Jurkat, Clone E6-1 (cell line): Measurements from ENCODE around the gene FAM9C.
"Not testable (repeated sequence)": the region's sequence is repeated elsewhere in the genome, so short reads cannot be mapped to it uniquely, and the experiment has no call there.

Experiments
- DNase-seq: peaks from one replicate; pipeline ENCODE4 v3.0.0-alpha.2; 2011; ENCODE audit warnings: low read depth, low spot score
- H3K4me3 ChIP-seq: 2 replicates; pipeline ENCODE4 v1.5.1; 2011; ENCODE audit warnings: mild to moderate bottlenecking, low read length, control low read depth, moderate library complexity

The FAM9C gene

DNA sequence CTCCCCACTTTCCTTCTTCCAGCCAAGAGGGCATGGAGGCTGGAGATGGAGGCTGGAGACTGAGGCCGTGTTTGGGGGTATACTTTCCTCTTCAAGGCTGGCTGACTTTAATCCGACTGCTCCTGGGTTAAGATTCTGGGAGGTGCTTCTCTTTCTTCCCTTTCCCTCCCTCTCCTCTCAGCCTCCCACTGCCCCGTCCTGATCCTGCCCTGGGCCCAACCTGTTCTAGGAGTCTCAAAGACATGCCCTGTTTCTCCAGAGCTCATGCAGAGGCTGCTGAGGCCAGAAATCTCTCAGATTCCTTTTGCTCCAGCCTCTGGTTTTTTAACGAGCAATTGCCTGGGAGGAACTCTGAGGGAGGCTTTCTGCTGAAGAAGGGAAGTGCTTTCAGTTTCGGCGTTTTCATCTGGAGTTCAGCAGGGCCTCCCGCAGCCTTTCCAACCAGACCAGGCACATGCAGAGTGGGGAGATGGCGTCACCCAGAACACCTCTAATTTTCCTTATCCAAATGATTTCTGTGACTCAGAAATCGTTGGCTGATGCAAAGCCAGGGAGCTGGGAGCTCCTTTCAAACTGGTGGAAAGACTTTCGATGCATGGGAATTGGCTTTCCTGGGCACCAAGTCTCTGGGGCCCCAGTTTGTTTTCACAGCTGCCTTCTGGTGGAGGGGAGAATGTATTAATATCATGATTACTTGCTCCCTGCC is 34.5 kb upstream of the FAM9C start:
- H3K4me3 ChIP-seq, result no peak overlapping the region
- DNase-seq, result no peak

DNA sequence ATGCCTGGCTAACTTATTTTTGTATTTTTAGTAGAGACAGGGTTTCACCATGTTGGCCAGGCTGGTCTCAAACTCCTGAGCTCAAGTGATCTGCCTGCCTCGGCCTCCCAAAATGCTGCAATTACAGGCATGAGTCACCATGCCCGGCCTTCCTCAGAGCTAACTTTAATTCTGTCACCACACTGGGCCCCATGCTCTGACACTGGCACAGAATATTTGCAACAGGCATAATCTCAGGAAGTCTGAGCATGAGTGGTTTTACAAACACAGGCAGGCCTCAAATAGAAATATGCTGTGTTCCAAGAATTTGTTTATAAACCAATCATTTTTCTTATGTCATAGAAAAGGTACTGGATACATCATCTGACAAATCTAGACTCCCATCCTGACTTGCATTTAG is 32.7 kb upstream of the FAM9C start:
- DNase-seq, result no peak
- no peak overlapping the region for H3K4me3 ChIP-seq

DNA sequence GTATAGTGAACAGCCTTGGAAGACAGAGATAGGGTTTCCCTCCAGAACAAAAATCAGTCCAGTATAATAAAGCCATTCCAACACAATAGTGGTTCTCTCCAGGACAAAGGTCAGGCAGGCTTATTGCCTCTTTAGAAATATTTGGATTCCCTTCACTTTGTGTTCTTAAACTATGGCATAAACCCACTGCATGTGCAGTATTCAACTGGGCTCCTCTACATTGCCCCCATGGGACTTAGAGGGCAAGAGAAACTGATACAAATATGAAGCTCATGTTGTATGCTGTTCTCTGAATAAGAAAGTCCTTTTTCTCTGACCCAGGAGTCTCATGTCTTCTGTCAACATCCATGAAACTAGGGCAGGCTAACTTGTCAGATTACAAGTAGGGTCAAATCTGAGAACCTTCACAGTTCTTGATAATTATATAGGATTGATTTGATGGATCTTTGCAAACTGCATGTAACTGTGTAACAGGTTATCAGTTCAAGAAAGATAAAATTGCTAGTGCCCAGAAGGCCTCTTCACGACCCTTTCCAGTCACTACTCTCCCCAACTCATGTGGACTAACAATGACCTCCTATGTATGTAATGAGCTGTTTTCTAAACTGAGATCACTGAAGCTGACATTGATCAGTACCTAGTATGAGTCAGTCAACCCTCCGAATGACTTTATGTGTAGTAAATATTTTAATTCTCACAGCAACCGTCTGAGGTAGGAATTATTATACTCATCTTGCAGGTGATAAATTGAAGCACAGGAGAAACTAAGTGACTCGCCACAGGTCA is 31.9 kb upstream of the FAM9C start:
- H3K4me3 ChIP-seq, result no peak overlapping the region
- DNase-seq, result no peak

DNA sequence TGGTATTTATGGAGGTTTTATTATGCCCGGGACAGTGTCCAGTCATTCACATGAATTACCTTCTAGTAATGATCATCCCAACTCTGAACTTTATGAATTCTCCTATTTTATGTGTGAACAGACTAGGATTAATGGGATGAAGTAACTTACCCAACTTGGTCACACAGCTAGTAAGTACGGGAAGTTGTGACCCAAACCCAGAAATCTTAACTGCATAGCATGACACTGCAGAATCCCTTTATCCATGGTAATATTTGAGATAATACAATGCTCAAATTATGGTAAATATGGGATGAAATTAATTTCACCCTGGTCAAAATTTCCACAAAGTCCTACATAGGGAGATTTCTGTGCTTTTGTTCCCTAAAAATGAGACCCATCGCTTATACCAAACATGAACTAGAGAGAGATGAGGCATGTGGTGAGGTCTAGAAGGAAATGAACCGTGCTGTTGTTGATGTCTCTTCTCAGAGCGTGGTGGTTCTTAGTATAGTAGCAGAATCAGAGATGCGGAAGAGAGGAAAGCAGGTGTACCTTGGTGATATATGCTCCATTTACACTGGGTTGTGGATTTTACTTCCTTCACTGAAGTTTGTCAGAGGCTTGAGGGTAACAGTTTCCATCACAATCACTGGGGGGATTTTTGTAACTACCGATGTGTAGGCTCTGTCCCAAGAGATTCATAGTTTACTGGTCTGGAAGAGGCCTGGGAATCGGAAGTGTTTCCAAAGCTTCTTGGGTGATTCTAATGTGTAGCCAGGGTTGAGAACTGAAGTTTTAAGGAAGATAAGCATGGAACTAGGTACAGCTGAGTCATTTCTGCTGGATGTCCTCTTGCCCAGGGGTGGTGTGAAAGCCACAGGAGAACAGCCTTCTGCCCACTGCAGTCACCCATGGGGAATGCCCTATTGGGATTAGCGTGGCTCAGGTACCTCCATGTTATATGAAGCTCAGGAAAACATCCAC is 30.2 kb upstream of the FAM9C start:
- no peak overlapping the region for H3K4me3 ChIP-seq
- no peak for DNase-seq

DNA sequence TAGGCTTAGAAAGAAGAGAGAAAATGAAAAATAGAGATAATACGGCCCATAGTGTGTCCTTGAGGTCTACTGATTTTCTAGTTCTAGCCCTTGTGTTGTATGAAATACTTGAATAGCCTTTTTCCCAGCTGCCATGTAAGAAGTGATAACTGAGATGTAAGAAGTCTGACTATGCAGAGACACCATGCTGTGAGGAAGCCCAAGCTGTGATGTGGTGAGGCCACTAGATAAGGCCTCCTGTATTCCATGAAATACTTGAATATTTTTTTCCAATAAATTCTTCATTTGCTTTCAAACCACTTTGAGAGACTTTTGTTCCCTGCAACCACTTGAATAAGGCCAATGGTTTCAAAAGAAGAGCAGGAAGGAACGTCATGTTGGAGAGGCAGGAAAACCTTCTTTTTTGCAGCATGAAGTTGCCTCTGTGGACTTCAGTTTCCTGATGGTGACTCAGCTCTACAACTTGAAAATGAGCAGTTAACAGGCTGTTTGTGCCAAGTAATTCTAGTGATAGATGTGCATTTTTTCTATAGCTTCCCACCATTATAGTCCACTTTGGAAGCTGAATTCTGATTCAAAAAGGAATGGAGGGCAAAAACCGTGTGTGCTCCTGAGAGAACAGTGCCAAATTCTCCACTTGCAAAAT is 25.5 kb upstream of the FAM9C start:
- no peak overlapping the region for H3K4me3 ChIP-seq
- no peak for DNase-seq

DNA sequence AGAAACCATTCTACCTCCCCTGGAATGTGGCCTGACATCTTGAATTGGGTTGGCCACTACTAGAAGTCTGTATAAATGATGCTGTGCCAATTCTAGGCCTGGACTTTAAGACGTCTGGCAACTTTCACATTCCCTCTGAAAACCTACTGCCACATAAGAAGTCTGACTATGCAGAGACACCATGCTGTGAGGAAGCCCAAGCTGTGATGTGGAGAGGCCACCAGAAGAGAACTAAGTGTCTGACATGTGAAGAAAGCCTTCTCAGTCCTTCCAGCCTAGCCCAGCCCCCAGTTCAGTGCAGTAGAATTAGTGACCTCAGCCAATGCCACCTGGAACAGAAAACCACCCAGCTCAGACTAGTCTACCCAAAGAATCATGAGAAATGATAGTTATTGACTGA is 24.2 kb upstream of the FAM9C start:
- no peak overlapping the region for H3K4me3 ChIP-seq
- no peak for DNase-seq

DNA sequence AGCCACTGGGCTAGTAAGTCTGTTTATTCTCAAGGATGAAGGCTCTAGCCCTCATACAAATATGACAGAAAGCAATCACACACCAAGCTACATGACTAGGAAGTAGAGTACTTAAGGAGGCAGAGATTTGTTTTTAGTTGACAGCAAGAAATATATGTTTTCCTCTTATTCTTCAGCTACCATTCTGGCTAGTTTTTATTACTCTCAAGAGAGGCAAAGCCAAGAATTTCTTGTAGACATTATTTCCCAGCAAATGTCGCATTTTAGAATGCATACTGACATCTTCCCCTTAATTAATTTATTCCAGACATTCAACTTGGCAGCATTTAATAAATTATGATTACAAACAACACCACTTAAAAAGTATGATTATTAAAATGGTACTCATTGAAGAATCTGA is 23.4 kb upstream of the FAM9C start:
- no peak overlapping the region for H3K4me3 ChIP-seq
- no peak for DNase-seq

DNA sequence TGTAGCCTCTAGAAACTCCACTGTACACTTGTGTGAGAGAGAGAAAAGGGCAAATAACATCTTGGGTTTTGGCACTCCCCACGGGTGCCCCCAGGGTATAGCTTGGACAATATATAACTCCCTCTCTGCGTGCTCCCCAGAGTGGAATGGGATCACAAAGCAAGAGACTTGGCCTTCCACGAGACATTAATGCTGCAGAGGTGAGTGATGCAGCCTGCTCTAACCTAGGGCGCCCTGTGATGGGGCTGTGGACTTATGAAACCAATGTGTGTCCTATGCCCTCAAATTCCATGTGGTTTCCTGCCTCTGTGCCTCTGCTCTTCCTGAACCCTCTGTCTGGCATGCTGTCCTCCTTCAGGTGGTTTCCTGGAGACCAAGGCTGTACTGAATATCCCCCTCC is 22.0 kb upstream of the FAM9C start:
- no peak for DNase-seq
- H3K4me3 ChIP-seq, result no peak overlapping the region

DNA sequence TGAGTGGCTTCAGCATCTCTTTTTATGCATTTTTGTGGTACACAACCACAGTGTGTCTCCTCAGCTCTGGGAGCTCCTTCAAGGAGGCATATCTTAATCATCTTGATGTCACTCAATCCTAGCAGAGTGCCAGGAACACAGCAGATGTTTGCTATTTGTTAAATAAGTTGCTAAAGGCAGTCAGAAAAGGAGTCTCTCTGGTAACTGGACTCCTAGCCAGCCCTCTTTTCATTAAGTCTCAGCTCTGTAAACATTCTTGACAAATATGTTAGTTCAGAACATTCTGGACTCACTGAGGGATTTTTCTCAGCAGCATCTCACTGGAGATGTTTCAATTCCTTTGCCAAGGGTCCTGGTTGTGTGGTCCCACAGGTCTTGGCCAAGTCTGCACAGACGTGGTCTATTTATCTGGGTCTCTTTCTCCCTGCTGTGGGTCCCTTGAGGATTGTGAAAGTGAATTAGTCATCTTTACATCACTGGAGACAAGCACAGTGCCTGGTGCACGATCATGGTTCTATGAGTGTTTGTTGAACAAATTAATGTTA is 20.3 kb upstream of the FAM9C start:
- H3K4me3 ChIP-seq, result no peak overlapping the region
- DNase-seq, result no peak

DNA sequence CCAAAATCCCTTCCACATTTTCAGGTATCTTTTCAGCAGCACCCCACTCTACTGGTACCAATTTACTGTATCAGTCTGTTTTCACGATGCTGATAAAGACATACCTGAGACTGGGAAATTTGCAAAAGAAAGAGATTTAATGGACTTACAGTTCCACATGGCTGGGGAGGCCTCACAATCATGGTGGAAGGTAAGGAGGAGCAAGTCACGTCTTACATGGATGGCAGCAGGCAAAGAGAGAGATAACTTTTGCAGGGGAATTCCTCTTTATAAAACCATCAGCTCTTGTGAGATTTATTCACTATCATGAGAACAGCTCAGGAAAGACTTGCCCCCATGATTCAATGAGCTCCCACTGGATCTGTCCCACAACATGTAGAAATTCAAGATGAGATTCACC is 18.7 kb upstream of the FAM9C start:
- H3K4me3 ChIP-seq, DNase-seq: not testable (repeated sequence)

DNA sequence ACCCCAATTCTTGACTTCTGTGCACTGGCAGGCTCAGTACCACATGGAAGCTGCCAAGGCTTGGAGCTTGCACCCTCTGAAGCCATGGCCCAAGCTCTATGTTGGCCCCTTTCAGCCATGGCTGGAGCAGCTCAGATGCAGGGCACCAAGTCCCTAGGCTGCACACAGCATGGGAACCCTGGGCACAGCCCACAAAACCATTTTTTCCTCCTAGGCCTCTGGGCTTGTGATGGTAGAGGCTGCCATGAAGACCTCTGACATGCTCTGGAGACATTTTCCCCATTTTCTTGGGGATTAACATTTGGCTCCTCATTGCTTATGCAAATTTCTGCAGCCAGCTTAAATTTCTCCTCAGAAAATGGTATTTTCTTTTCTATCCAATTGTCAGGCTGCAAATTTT is 17.9 kb upstream of the FAM9C start:
- DNase-seq, H3K4me3 ChIP-seq: not testable (repeated sequence)

DNA sequence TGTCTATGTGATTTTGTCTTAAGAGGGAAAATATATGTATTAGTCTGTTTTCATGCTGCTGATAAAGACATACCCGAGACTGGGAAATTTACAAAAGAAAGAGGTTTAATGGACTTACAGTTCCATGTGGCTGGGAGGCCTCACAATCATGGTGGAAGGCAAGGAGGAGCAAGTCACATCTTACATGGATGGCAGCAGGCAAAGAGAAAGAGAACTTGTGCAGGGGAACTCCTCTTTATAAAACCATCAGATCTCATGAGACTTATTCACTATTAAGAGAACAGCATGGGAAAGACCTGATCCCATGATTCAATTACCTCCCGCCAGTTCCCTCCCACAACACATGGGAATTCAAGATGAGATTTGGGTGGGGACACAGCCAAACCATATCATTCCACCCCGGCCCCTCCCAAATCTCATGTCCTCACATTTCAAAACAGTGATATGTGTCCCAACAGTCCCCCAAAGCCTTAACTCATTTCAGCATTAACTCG is 16.8 kb upstream of the FAM9C start:
- not testable (repeated sequence) for DNase-seq, H3K4me3 ChIP-seq

DNA sequence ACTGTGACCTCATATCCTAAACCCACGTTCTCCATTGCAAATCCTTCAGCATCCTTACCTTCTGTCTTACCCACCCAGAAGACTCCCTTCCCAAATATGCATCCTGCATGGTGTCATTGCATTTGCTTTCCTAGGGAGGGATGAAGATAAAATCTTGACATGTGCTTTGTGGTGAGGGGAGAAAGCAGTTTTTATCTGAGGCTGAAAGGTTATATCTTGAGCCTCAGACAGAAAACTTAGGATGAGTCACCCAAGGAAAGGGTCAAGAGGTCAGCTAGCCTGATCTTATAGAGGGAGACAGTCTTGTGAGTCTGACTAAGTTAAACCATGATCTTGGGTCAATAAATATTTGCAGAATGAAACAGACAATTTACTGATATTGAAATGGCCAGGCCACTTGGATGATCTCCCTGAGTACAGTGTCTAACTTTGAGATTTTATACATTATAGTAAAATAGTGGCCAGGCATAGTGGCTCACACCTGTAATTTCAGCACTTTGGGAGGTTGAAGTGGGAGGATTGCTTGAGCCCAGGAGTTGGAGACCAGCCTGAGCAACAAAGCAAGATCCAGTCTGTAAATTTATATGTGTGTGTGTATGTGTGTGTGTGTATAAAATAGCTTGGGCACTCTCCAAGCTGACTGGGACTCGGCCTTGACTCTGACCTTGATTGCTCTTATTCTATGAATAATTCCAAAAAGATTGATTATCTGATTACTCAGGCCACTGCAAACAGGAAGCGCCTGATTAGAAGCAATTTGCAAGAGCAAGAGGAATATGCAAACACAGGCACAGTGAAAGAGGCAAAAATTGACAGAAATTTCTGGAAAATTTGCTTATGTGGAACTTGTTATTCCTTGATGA is 15.4 kb upstream of the FAM9C start:
- no peak for DNase-seq
- H3K4me3 ChIP-seq, result no peak overlapping the region

DNA sequence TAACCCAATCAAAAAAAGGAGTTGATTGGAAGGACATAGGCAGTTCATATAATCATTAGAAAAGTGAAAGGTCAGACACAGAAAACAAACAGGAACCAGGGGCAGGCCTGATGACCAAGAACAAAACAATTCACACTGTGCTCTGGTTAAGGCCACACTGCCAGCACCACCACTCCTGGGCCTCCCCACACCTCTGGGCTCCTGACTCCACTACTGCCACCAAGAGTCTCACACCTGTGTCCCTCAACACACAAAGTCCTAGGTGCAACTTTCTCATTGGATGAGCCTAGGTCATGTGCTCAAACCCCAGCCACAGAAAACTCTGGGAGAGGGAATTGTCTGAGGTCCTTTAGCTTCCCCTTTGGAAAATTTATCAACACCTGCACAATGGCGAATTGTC is 11.1 kb upstream of the FAM9C start:
- no peak for DNase-seq
- no peak overlapping the region for H3K4me3 ChIP-seq

DNA sequence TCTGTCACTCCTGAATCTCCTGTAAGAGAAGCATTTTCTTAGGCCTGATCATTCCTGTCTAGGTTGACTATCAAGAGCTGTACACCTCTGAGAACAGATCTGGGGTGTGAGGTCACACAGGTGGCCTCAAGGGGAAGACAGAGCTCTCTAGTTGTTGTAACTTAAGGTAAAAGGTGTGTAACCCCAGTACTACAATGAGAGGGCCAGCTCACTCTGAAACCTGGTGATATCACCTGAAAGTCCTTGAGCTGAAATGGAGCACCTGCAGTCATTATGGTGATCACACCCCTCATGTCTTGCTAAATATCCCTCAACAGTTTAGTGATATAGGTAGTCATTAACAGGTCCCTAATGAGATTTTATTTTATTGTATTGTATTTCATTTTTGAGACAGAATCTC is 8.8 kb upstream of the FAM9C start:
- DNase-seq, result no peak
- no peak overlapping the region for H3K4me3 ChIP-seq

DNA sequence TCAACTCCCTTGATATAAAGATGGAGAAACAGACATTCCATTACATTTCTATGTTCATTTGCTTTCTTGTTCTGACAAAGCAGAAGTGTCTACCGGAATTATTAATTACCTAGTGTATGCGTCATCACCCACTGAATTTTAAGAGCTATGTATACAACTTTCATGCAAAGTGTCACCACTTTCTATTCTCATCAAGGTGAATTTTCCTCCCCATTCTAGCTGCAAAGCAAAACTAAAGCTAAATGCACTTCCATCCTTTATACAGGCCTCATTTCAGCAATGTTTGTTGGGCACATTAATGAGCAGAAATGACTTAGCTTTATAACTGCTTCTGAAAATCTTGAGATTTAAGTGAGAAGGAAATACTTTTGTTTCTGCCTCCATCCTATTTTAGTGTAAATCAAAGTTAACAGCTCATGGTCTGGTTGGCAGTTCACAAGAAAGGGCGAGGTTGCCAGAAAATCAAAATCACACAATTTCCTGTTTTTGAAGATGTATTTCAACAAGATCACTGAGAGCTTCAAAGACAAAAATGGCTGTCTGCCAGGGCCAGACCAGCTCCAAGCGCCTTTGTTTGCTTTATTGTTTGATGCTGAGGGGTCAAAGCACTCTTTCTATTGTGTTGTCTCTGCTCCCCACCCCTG is 7.2 kb upstream of the FAM9C start:
- peak; percentile 44 for DNase-seq
- no peak overlapping the region for H3K4me3 ChIP-seq

DNA sequence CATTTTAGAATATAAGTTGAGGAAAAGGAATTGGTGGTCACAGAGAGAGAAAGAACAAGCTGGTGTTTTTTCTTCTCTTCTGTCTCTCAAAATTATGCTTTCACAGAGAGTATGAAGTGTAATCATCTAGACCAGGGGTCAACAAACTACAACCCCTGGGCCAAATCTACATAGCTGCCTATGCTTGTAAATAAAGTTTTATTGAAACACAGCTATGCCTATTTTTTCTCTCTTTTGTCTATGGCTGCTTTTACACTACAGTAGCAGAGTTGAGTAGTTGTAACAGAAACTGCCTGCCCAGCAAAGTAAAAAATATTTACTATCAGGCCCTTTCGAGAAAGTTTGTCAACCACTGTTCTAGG is 6.7 kb upstream of the FAM9C start:
- no peak overlapping the region for H3K4me3 ChIP-seq
- DNase-seq, result no peak

DNA sequence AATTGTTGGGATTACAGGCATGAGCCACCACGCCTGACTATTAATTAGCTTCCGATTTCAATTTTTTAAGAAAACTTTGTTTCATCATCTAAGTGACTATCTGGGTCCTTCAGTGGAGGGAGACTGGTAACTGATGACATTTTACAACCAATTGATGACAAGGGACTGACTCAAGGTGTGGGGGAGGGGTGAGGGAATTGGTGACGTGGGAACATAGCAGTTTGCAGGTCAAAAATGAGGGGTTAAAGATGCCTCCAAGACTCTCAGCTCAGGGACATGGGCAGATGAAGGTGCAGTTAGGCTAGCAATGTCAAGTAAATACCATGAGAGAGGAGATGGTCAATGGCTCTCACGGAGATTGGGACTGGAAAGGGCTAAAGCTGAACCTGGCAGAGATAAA is 5.7 kb upstream of the FAM9C start:
- H3K4me3 ChIP-seq, result no peak overlapping the region
- DNase-seq, result no peak
